K562 (cell line): ENCODE data around the gene SOCS7. TPM values are rescaled to one million over a fixed set of nuclear protein-coding genes. Genes with fewer than 3 reads are reported as not detected.

Experiments used
- ATAC-seq: fragments of 200-7000 bp; cut with Tn5 transposase; 3 replicates; pipeline ENCODE4 v1.9.1; 2020; ENCODE audit warnings: moderate library complexity
- BruUV-seq: library from RNA; stranded (reverse); fragments of 400-500 nt; replicated peaks from 2 replicates; lab custom pipeline; 2021; lab: Mats Ljungman, UMichigan
- CTCF ChIA-PET: fragments of 300-600 bp; formaldehyde crosslinking; extraction: SDS; loops from one replicate; lab custom pipeline; 2021; ENCODE audit warnings: low intra/inter-chr PET ratio; lab: Yijun Ruan, JAX
- POLR2A ChIA-PET: fragments of 300-600, 350-650 bp; sonication (Branson Sonifier 250); formaldehyde crosslinking; extraction: SDS; loops from one replicate; lab custom pipeline; 2021; ENCODE audit warnings: antibody characterized with exemption, inconsistent platforms; lab: Yijun Ruan, JAX
- DNase-seq, 4 experiments: peaks; one replicate each; pipeline versions ENCODE4 v3.0.0 to v3.0.0-alpha.2; 2011 to 2018; ENCODE audit warnings: low spot score in 3 of 4, mixed read lengths in 3 of 4; ENCODE audit errors: extremely low read depth in 1 of 4
- FAIRE-seq: peaks from 2 replicates; lab custom pipeline; 2011; peaks lifted over from hg19 to GRCh38; lab: Jason Lieb, UNC
- H2AFZ ChIP-seq: 2 replicates; pipeline ENCODE4 v1.6.0; 2011; ENCODE audit warnings: low read depth, low read length, control low read depth, inconsistent platforms
- H3K27ac ChIP-seq: fragments of 200-600 bp; 3 replicates; pipeline ENCODE4 v1.8.0; 2011; ENCODE audit warnings: low read depth, mild to moderate bottlenecking, control low read depth, inconsistent platforms, low read length, moderate library complexity, mixed read lengths; ENCODE audit errors: extremely low read depth
- H3K27me3 ChIP-seq, 2 experiments: fragments of 300-600 bp in 1 of 2; 2 replicates in 1 of 2; 3 replicates in 1 of 2; pipeline versions ENCODE4 v1.6.0 to v1.8.0; 2011; ENCODE audit warnings: inconsistent platforms in 2 of 2, low read length in 2 of 2, mild to moderate bottlenecking in 1 of 2, mixed read lengths in 1 of 2, moderate library complexity in 1 of 2; ENCODE audit not compliant: control insufficient read depth in 2 of 2, insufficient read depth in 2 of 2
- H3K36me3 ChIP-seq: fragments of 300-600 bp; 3 replicates; pipeline ENCODE4 v1.8.0; 2011; ENCODE audit warnings: mild to moderate bottlenecking, low read length, inconsistent platforms; ENCODE audit not compliant: control insufficient read depth, insufficient read depth
- H3K4me1 ChIP-seq, 2 experiments: fragments of 200-600 bp in 1 of 2; replicated peaks in 1 of 2; 2 replicates in 1 of 2; 3 replicates in 1 of 2; pipeline versions ENCODE4 v1.5.1 to v1.8.0; 2011; ENCODE audit warnings: inconsistent platforms in 2 of 2, low read length in 2 of 2, mild to moderate bottlenecking in 1 of 2, mixed read lengths in 1 of 2, moderate library complexity in 1 of 2; ENCODE audit not compliant: control insufficient read depth in 2 of 2, insufficient read depth in 2 of 2
- H3K4me2 ChIP-seq: 2 replicates; pipeline ENCODE4 v1.6.1; 2011; ENCODE audit warnings: low read length, control low read depth, inconsistent platforms, mixed read lengths; ENCODE audit not compliant: insufficient read depth
- H3K4me3 ChIP-seq: fragments of 200-600 bp; sonication (generic), shearing (Covaris generic); 2 replicates; pipeline ENCODE4 v1.5.1; 2016; ENCODE audit warnings: control low read depth, inconsistent platforms
- H3K79me2 ChIP-seq: fragments of 200-600 bp; 3 replicates; pipeline ENCODE4 v1.8.0; 2011; ENCODE audit warnings: low read length, inconsistent platforms; ENCODE audit not compliant: control insufficient read depth, insufficient read depth
- H3K9ac ChIP-seq, 2 experiments: 2 replicates each; pipeline versions ENCODE4 v1.6.0 to v1.6.1; 2011; ENCODE audit warnings: low read depth in 2 of 2, low read length in 2 of 2, control low read depth in 1 of 2, inconsistent platforms in 1 of 2, mild to moderate bottlenecking in 1 of 2, mixed read lengths in 1 of 2; ENCODE audit not compliant: insufficient read depth in 1 of 2
- H3K9me1 ChIP-seq: one replicate; pipeline ENCODE4 v1.6.0; 2011; ENCODE audit warnings: inconsistent platforms, mild to moderate bottlenecking, low read length, moderate library complexity; ENCODE audit not compliant: control insufficient read depth, insufficient read depth
- H3K9me3 ChIP-seq: replicated peaks from 2 replicates; pipeline ENCODE4 v1.5.1; 2011; ENCODE audit warnings: low read depth, low read length, inconsistent platforms; ENCODE audit not compliant: control insufficient read depth, insufficient read depth
- H4K20me1 ChIP-seq: replicated peaks from 2 replicates; pipeline ENCODE4 v1.6.1; 2011; ENCODE audit warnings: low read length, inconsistent platforms, mixed read lengths; ENCODE audit not compliant: control insufficient read depth, insufficient read depth
- CBFA2T3 ChIP-seq: fragments of 450-650 bp; IDR thresholded peaks from 2 replicates; pipeline ENCODE4 v1.6.1; 2017
- CHD2 ChIP-seq: IDR thresholded peaks from 2 replicates; pipeline ENCODE4 v1.6.1; 2011; ENCODE audit warnings: low read depth, low read length
- E4F1 ChIP-seq: fragments of 250-450 bp; sonication (Bioruptor Pico); IDR thresholded peaks from 2 replicates; pipeline ENCODE4 v1.5.0; 2021; ENCODE audit warnings: mild to moderate bottlenecking, borderline replicate concordance
- HNRNPH1 ChIP-seq: fragments of 200-400 bp; formaldehyde crosslinking; optimal IDR thresholded peaks from 2 replicates; pipeline ENCODE3; 2017; ENCODE audit warnings: low read depth, mild to moderate bottlenecking, low read length, moderate library complexity
- MAFG ChIP-seq: fragments of 450-650 bp; conservative IDR thresholded peaks from 2 replicates; pipeline ENCODE4 v1.6.1; 2016; ENCODE audit warnings: missing genetic modification characterization, missing compliant biosample characterization
- PATZ1 ChIP-seq: fragments of 250-450 bp; sonication (Bioruptor Pico); IDR thresholded peaks from 2 replicates; pipeline ENCODE4 v1.5.0; 2020; ENCODE audit warnings: mild to moderate bottlenecking, borderline replicate concordance
- ZNF586 ChIP-seq: fragments of 450-650 bp; formaldehyde crosslinking; conservative IDR thresholded peaks from 2 replicates; pipeline ENCODE4 v1.4.0; 2020; ENCODE audit warnings: mild to moderate bottlenecking, moderate library complexity
- WGBS: fragments of 100-300 bp; shearing (Covaris generic); methylation state at CpG from one replicate; pipeline ENCODE4 v1.1.6; 2016; ENCODE audit warnings: low coverage, mixed read lengths; ENCODE audit not compliant: insufficient coverage; ENCODE audit errors: missing lambda C conversion rate; 5-methylcytosine and 5-hydroxymethylcytosine counted together
- in situ Hi-C: fragments of 300-500 bp; cut with MboI; formaldehyde crosslinking; loops from 4 replicates; pipeline ENCODE4 v1.15.0; 2018; ENCODE audit warnings: inconsistent platforms, mixed read lengths
- intact Hi-C: fragments of 100-400 bp; cut with micrococcal nuclease; formaldehyde crosslinking; loops from 2 replicates; pipeline ENCODE4 v1.14.2; 2022
- polyA plus RNA-seq, 8 experiments: library from polyadenylated mRNA; depleted of rRNA in 4 of 8; stranded (reverse) in 5 of 8; unstranded in 3 of 8; fragments of >200 nt; fragmentation: Nextera tagmentation in 2 of 8; fragmentation: Illumina TruSeq in 1 of 8; extraction: Ambion mirVana in 2 of 8; extraction: Trizol in 1 of 8; gene quantifications; 2 replicates each; pipeline versions ENCODE4 v1.2.1 to v1.2.3, GENCODE V29; 2011 to 2014; ENCODE audit warnings: inconsistent platforms in 1 of 8, missing spikeins in 1 of 8
- total RNA-seq, 7 experiments: library from RNA; depleted of rRNA in 6 of 7; stranded (reverse); fragments of >200 nt in 6 of 7; fragmentation: Illumina TruSeq in 2 of 7; extraction: Trizol in 2 of 7; gene quantifications; 2 replicates each; pipeline versions ENCODE4 v1.2.1 to v1.2.3, GENCODE V29; 2011 to 2021; ENCODE audit warnings: low replicate concordance in 1 of 7

The SOCS7 gene
- total and polyA plus RNA-seq, 9 of the 15 experiments (the other 6 are each of a cell fraction or from before 2014, with no cell fraction given), result 0.94 to 14.5 (median 8.2) TPM

GRCh38 chr17:38338053-38338452 is 13.6 kb upstream of the SOCS7 start:
- H3K4me3 ChIP-seq, result no peak overlapping the region
- WGBS, result 3% methylated on average over 5 of the region's 5 CpGs
- no peak for TF ChIP-seq E4F1
- no peak for TF ChIP-seq MAFG
- TF ChIP-seq ZNF586 (CRISPR knock-in tag), result no peak
- no peak for TF ChIP-seq CBFA2T3
- no peak for TF ChIP-seq PATZ1 (CRISPR knock-in tag)
- no peak for TF ChIP-seq CHD2
- TF ChIP-seq HNRNPH1, result no peak
- no peak overlapping the region for H3K27ac ChIP-seq
- no peak for DNase-seq
- no peak overlapping the region for H3K9ac ChIP-seq
- FAIRE-seq, result no peak
- no peak overlapping the region for H3K4me2 ChIP-seq
- no peaks in the 10 kb centered on the region for H3K9me1 ChIP-seq
- no peak overlapping the region for H2AFZ ChIP-seq
- no TSS peak for BruUV-seq
- H3K4me1 ChIP-seq, result peaks cover 0 to 11% of the 10 kb centered on the region in 2 experiments; a peak in 1 of 5 replicates
- H3K79me2 ChIP-seq, result no peaks in the 10 kb centered on the region
- no peaks in the 10 kb centered on the region for H3K36me3 ChIP-seq
- no peak for ATAC-seq
- H3K9me3 ChIP-seq, result no peaks in the 10 kb centered on the region
- CTCF ChIA-PET, result no interaction called here
- H3K27me3 ChIP-seq, result peaks cover 40 to 75% of the 10 kb centered on the region in 2 experiments
- POLR2A ChIA-PET, result interaction anchor here (0.7 to 1.1 kb wide), 5 partner anchors 11 to 43 kb away, joined by 3 to 4 read pairs (median 3); no protein-coding TSS in a partner anchor
- in situ Hi-C loops (no loop called here), intact Hi-C loops (no loop called here)
- peaks cover 28% of the 10 kb centered on the region for H4K20me1 ChIP-seq
